ENCODE data around the gene DOCK3. TPM values are rescaled to one million over a fixed set of nuclear protein-coding genes. Genes with fewer than 3 reads are reported as not detected.

DOCK3 gene
- total RNA-seq, 1 experiment from 2014 or later = 5.6 TPM

- no peak overlapping the region for H3K27ac Mint-ChIP-seq
- ATAC-seq = no peak
- POLR2A ChIA-PET = no interaction called here
- peaks cover 28% of the 10 kb centered on the region for H3K9me3 Mint-ChIP-seq
- H3K27me3 Mint-ChIP-seq (ENCODE audit: low read depth) = no peaks in the 10 kb centered on the region
- H3K4me3 Mint-ChIP-seq = no peak overlapping the region
- CTCF ChIA-PET = interaction anchor here (0.7 kb wide), 1 partner anchor 107 kb away, joined by 3 read pairs; no protein-coding TSS in a partner anchor
- DNase-seq (ENCODE audit: low spot score) = no peak
- peaks cover 18% of the 10 kb centered on the region; the same call in 1 of the 2 replicates for H3K36me3 Mint-ChIP-seq
- no peaks in the 10 kb centered on the region for H3K4me1 Mint-ChIP-seq
- TF ChIP-seq ZNF281 (CRISPR knock-in tag; IDR thresholded peaks at IDR 0.05) = no peak
- no peak for TF ChIP-seq MXD4 (CRISPR knock-in tag; IDR thresholded peaks at IDR 0.05; ENCODE audit: borderline replicate concordance)
- no peak for TF ChIP-seq OVOL2 (CRISPR knock-in tag; IDR thresholded peaks at IDR 0.05; ENCODE audit: borderline replicate concordance)
- TF ChIP-seq RORB (CRISPR knock-in tag; IDR thresholded peaks at IDR 0.05) = no peak
- TF ChIP-seq TP53 (CRISPR knock-in tag; IDR thresholded peaks at IDR 0.05) = no peak
- TF ChIP-seq CREB1 (CRISPR knock-in tag; IDR thresholded peaks at IDR 0.05) = no peak
- TF ChIP-seq ZNF263 (CRISPR knock-in tag; IDR thresholded peaks at IDR 0.05; ENCODE audit: low read depth) = no peak
- no peak for TF ChIP-seq ZNF317 (CRISPR knock-in tag; IDR thresholded peaks at IDR 0.05; ENCODE audit: borderline replicate concordance, low read depth)
- TF ChIP-seq FOXP4 (CRISPR knock-in tag; IDR thresholded peaks at IDR 0.05) = no peak
- no peak for TF ChIP-seq PRRX2 (CRISPR knock-in tag; IDR thresholded peaks at IDR 0.05)
- no peak for TF ChIP-seq ESRRA (CRISPR knock-in tag; IDR thresholded peaks at IDR 0.05; ENCODE audit: borderline replicate concordance)
- no peak for TF ChIP-seq SMAD3 (CRISPR knock-in tag; IDR thresholded peaks at IDR 0.05; ENCODE audit: borderline replicate concordance)
- TF ChIP-seq MAX (CRISPR knock-in tag; IDR thresholded peaks at IDR 0.05) = no peak
- TF ChIP-seq ZNF416 (CRISPR knock-in tag; IDR thresholded peaks at IDR 0.05) = no peak
- no peak for TF ChIP-seq FOXJ3 (CRISPR knock-in tag; IDR thresholded peaks at IDR 0.05; ENCODE audit: borderline replicate concordance)
- no peak for TF ChIP-seq GABPB1 (CRISPR knock-in tag; IDR thresholded peaks at IDR 0.05)
- TF ChIP-seq ZSCAN18 (CRISPR knock-in tag; IDR thresholded peaks at IDR 0.05) = no peak
- TF ChIP-seq RELA (CRISPR knock-in tag; IDR thresholded peaks at IDR 0.05; ENCODE audit: borderline replicate concordance) = no peak
- no peak for TF ChIP-seq E2F5 (CRISPR knock-in tag; IDR thresholded peaks at IDR 0.05)
- no peak for TF ChIP-seq ATF3 (CRISPR knock-in tag; conservative IDR thresholded peaks at IDR 0.05)
Measured at GRCh38 chr3:51145811-51146585, 471.3 kb downstream of the DOCK3 start.

All from WTC11 (cell line).